HEK293T (cell line): ENCODE results near the gene TMEM121B.

Experiments used
- CTBP1 ChIP-seq: fragments of 450-650 bp; IDR thresholded peaks from 2 replicates; pipeline ENCODE4 v1.6.1; 2016; ENCODE audit warnings: borderline replicate concordance
- FOXM1 ChIP-seq: fragments of 450-650 bp; IDR thresholded peaks from 2 replicates; pipeline ENCODE4 v1.6.1; 2017; ENCODE audit warnings: mild to moderate bottlenecking, borderline replicate concordance
- L3MBTL2 ChIP-seq: fragments of 450-650 bp; conservative IDR thresholded peaks from 2 replicates; pipeline ENCODE4 v1.6.1; 2016; ENCODE audit warnings: mild to moderate bottlenecking
- SP1 ChIP-seq: fragments of 450-650 bp; IDR thresholded peaks from 2 replicates; pipeline ENCODE4 v1.6.1; 2017
- SUZ12 ChIP-seq: fragments of 450-650 bp; IDR thresholded peaks from 2 replicates; pipeline ENCODE4 v1.6.1; 2016; ENCODE audit warnings: mild to moderate bottlenecking
- ZNF384 ChIP-seq: fragments of 450-650 bp; IDR thresholded peaks from 2 replicates; pipeline ENCODE4 v1.6.1; 2016

GRCh38 chr22:17083255-17083654 lies 37.9 kb downstream of the TMEM121B start:
- TF ChIP-seq SUZ12 (no peak), SP1 (no peak), L3MBTL2 (no peak), FOXM1 (no peak), ZNF384 (no peak), CTBP1 (no peak)
